VCaP (cell line): ENCODE data around the gene PTGFRN.

Experiments used
- H3K27ac ChIP-seq: fragments of 450-650 bp; 2 replicates; pipeline ENCODE4 v1.5.1; 2017
- TF ChIP-seq, protein P1 (sequence below): fragments of 450-650 bp; conservative IDR thresholded peaks from 2 replicates; pipeline ENCODE4 v1.5.1; 2017; ENCODE audit warnings: mild to moderate bottlenecking, moderate library complexity

Gene PTGFRN

DNA sequence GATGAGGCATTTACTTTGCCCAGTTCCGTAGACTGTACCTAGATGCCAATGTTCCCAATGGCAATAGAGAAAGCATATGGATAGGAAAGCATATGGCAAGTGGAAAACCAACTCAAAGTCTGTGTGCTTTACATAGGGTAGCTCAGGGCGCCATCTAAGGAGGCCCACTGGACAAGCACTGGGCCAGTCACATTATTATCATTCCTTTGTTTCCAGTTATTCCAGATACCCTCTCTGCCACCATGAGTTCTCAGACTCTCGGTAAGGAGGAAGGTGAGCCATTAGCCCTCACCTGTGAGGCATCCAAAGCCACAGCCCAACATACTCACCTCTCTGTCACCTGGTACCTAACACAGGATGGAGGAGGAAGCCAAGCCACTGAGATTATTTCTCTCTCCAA, 101.6 kb downstream of the PTGFRN start:
- TF ChIP-seq, protein P1, sequence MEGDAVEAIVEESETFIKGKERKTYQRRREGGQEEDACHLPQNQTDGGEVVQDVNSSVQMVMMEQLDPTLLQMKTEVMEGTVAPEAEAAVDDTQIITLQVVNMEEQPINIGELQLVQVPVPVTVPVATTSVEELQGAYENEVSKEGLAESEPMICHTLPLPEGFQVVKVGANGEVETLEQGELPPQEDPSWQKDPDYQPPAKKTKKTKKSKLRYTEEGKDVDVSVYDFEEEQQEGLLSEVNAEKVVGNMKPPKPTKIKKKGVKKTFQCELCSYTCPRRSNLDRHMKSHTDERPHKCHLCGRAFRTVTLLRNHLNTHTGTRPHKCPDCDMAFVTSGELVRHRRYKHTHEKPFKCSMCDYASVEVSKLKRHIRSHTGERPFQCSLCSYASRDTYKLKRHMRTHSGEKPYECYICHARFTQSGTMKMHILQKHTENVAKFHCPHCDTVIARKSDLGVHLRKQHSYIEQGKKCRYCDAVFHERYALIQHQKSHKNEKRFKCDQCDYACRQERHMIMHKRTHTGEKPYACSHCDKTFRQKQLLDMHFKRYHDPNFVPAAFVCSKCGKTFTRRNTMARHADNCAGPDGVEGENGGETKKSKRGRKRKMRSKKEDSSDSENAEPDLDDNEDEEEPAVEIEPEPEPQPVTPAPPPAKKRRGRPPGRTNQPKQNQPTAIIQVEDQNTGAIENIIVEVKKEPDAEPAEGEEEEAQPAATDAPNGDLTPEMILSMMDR, result no peak
- H3K27ac ChIP-seq, result no peak overlapping the region; the same call in 1 of the 2 replicates

DNA sequence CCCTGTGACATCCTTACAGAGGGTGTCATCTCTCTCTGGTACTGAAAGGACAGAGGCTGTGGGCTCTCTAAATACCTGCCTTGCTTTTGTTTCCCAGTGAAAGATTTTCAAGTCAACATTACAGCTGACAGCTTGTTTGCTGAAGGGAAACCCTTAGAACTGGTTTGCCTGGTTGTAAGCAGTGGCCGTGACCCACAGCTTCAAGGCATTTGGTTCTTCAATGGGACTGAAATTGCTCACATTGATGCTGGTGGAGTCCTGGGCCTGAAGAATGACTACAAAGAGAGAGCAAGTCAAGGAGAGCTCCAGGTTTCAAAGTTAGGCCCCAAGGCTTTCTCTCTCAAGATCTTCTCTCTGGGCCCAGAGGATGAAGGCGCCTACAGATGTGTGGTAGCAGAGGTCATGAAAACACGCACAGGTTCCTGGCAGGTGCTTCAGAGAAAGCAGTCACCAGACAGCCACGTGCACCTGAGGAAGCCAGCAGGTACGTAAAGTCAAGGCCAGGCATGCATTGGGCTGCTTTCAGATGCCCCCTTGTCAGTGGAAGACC, 103.7 kb downstream of the PTGFRN start:
- H3K27ac ChIP-seq, result peak overlapping the region; percentile 83
- TF ChIP-seq, protein P1, result no peak

DNA sequence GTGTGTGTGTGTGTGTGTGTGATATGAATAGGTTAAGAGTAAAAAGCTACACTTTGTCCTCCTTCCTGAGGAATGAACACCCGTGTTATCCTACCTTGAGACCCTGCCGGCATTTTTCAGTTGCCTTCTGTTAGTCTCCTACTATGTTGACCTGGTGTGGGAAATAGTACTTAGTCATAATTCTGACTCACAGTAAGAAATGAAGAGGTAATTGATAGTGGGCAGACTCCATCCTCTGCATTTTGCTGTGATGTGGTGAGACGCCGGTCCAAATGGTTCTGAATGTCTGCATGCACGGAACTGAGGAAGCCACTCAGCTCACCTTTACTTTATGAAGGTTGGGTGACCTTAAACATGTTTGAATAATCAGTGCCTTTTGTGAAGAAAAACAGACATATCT, 104.5 kb downstream of the PTGFRN start:
- TF ChIP-seq, protein P1, result no peak
- peak overlapping the region; percentile 83 for H3K27ac ChIP-seq

DNA sequence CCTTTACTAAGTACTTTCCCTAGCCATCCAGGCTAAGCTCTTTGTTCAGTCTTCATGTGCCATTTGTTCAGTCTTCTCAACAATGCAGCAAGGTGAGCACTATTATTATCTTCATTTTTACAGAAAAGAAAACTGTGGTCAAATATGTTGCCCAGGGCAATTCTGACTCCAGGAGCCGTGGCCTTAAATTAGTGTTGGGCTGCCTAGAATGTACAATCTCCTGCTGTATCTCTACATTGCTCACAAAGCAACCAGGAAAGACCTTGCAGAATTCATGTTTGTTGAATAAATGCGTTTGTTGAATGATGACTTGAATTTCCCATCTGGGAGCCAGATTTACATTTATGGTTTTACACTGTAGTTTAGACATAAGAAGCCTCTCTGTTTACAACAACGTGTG, 106.0 kb downstream of the PTGFRN start:
- TF ChIP-seq, protein P1, result no peak
- H3K27ac ChIP-seq, result no peak overlapping the region

DNA sequence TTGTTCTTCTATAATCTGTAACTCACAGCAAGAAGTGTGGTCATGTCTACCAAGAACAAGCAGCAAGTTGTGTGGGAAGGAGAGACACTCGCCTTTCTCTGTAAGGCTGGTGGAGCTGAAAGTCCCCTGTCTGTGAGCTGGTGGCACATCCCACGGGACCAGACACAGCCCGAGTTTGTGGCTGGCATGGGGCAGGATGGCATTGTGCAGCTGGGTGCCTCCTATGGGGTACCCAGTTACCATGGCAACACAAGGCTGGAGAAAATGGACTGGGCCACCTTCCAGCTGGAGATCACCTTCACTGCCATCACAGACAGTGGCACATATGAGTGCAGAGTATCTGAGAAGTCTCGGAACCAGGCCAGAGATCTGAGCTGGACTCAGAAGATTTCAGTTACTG, 107.3 kb downstream of the PTGFRN start:
- TF ChIP-seq, protein P1, result no peak

DNA sequence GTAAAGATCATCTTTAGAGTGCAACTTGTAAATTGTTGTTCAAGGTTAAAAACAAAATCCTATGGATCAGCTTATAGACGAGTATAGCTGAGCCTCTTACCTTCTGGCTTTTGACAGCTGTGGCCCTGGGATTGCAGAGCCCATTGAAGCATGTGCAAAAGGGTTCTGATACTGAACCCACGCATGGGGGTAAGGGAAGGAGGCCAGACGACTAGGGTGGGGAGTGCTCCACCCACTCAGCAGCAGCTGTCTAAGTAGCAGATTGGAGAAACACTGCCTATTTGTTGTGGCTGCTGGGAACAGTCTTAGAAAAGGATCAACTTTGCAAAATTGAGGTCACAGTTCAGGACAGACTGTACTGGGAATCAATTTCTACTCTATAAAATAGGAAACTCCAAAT, 107.9 kb downstream of the PTGFRN start:
- H3K27ac ChIP-seq, result no peak overlapping the region
- TF ChIP-seq, protein P1, result no peak

More for the DNA sequence above, 107.3 kb downstream of the PTGFRN start:
- H3K27ac ChIP-seq, result no peak overlapping the region

DNA sequence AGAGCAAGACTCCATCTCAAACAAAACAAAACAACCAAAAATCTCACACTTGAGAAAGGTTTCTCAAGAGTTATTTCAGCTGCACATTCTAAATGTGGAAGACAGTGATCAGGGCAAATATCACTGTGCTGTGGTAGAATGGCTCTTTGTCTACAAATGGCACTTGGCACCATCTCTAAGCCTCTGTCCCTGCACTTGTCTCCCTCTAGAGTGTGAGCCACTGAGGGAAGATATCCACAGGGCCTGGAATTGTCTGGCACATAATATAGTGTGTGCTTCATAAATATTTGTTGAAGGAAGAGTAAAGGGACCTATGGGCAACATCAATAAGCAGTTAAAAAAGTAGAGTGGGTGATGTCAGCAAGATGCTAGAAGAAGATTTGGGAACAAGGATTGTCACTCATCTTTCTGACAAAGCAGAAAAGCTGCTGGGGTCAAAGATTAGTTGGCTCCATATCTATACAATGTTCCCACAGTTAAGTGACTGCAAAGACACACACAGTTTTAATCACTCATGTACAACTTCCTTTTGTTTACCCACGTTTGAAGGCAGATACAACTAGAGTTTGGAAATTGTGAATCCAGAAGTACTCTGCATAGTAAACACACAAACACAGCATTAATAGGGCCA, 110.9 kb downstream of the PTGFRN start:
- TF ChIP-seq, protein P1, result no peak
- H3K27ac ChIP-seq, result no peak overlapping the region; the same call in 1 of the 2 replicates
